CD4-positive, alpha-beta T cell treated with Interleukin-12 subunit alpha and Interleukin-12 subunit beta, for 1 hour (primary cell): ENCODE measurements around the gene NPDC1.
A peak's percentile ranks its signal among the peaks of the same experiment; 100 is the strongest.

Experiments used
- DNase-seq: peaks from one replicate; pipeline ENCODE4 v3.0.0-alpha.2; 2020

The NPDC1 gene

GRCh38 chr9:137009217-137009616 is 36.8 kb downstream of the NPDC1 start:
- no peak for DNase-seq

DNA sequence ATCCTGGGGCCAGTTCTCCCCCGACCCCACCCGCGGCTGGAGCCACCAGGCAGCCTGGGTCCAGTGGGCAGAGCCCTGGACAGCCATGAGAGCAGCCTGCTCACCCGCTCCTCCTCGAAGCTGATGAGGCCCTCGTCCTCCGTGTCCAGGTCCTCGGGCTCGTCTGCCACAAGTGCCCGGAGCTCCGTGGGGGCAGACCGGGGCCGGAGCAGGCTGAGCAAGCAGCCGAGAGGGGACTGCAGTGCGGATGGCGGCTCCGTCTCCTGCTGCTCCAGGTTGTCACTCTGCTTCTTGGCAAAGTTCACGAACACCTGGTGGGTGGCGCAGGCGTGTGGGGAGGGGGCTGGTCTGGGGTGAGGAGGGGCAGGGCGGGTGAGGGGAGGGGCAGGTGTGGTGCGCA is 37.7 kb downstream of the NPDC1 start:
- DNase-seq = no peak

DNA sequence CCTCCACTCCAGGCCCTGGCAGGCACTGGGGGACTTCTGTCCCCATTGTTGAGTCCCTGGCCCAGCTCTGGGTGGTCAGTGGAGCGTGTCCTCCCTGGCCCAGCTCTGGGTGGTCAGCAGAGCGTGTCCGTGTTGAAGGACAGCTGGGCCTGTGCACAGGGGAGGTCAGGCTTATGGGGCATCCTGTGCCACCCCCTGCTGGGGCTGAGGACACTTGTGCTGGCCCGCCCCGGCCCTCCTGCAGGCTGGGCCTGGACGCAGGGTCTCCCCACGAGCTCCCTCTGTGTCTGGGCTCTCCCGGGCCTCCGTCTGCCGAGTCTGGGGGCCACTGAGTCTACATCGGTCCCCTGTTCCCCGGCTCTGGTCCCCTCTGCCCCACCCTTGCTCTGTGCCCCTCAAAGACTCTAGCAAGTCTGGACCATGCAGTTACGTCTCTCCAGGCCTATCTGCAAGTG is 38.1 kb downstream of the NPDC1 start:
- no peak for DNase-seq

DNA sequence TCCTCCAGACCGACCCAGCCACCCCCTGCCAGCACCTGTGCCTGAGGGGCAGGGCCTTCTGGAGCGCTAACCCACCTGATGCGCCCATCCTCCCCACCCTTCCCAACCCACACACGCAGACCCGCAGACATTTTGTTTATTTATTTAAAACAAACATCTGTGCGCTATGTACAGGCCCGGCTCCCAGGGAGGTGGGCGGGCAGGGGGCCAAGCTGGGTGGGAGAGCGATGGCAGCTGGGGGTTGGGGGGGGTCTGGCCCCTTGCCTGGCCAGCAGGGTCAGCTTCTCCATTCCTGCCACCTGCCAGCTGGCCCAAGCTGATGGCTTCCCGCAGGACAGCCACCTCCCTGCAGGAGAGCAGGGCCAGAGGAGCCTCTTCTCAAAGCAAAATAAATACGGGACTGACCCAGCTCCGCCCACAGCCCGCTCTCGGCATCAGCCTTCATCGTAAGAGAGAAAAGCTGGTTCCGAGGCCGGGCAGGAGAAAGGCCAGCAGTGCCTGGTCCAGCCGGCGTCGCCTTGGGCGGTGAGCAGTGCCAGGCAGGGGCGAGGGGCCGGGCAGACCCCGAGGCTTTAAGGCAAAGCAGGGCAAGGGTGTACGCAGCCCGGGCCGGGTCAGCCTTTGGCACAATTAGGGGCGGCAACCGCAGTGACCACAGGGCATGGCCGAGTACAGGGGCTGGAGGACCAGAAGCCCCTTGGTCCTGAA is 38.7 kb downstream of the NPDC1 start:
- no peak for DNase-seq

DNA sequence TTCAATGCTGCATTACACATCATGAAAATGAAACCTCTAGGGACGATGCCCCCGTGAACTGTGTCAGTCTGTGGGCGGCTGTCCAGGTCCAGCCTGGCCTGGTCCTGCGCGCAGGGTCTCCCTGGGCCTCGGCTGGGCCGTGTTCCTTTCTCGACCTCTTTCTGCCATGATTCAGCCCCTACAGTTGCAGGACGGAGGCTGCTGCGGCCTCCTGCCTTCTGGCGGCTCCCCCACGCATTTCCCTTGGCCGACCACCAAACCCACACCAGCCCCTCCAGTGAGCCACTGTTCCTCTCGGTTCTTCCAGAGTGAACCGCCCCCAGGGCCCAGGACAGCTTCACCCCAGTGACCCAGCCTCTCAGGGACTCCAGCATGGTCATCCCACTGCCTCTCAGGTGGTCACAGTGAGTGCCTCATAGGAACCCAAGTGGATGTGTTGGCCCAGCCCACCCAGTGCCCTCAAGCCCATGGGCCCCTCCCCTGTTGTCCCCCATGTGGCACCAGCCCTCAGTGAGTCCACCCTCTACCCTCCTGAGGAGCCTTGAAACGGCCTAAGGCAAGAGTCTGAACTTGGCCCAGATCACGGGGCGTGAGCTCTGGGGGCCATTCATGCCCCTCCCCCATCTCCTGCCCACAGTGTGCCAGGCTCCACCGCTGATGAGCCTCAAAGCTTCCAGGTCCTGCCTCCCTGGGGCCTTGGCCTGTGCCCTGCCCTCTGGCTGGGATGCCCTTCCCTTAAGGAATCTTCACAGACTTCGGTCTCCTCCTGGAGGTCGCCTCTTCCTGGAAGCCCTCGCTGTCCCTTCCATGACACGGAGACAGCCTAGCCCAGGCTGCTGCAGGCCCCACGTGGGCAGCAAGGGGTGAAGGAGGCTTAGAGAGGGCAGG is 39.6 kb downstream of the NPDC1 start:
- DNase-seq = no peak

DNA sequence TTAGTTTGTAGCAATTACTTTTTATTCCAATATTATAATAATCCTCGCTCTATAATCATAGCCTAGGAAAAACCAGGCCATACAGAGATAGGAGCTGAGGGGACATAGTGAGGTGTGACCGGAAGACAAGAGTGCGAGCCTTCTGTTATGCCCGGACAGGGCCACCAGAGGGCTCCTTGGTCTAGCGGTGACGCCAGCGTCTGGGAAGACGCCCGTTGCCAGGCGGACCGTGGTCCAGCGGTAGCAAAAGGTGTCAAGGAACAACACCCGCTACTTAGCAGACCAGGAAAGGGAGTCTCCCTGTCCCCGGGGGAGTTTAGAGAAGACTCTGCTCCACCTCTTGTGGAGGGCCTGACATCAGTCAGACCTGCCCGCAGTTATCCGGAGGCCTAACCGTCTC is 41.7 kb downstream of the NPDC1 start:
- peak; percentile 26 for DNase-seq

GRCh38 chr9:137002646-137003041 is 43.3 kb downstream of the NPDC1 start:
- DNase-seq = no peak

GRCh38 chr9:137001857-137002645 is 43.9 kb downstream of the NPDC1 start:
- no peak for DNase-seq

GRCh38 chr9:137000177-137000930 is 45.6 kb downstream of the NPDC1 start:
- DNase-seq = peak; percentile 51

GRCh38 chr9:136997830-136998234 is 48.1 kb downstream of the NPDC1 start:
- peak; percentile 50 for DNase-seq

GRCh38 chr9:136997371-136997770 is 48.6 kb downstream of the NPDC1 start:
- DNase-seq = no peak

DNA sequence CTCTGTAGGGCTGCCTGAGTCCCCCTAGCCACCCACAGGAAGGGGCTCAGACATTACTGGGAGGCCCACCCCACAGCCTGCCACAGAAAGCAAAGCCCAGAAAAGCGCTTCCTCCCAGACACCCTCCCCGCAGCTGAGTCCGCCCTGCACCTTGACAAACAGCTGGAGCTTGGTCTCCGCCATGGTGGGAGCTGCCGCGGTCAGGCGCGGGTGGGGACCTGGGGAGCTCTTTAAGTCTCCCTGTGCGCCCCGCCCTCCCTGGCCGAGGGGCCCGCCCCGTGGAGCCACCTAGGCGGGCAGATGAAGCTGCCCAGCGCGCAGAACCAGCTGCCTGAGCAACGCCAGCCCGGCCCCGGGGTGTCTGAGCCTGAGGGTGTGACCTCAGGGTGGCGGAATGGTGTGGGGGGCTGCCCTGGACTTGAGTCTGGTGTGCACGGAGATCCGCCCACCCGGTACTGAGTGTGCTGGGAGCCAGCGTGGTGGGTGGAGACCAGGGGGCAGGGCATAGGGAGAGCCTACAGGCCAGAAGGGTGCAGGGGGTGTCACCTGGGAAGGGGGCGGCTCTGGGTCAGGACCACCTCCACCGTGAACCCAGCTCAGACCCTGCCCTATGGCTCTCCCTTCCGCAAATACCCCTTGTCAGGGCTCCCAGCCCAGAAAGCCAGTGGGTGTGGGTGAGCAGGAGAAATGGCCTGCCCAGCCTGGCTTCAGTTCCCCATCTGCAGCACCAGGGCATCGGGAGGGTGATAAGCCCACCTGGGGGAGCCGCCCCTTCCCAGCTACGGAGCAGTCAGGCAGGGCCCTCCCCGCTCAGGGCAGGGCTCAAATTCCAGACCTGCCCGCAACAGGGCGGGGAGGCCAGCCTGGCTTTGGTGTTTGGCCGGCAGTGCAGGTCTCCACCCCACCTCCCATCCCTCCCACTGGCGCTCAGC is 49.4 kb downstream of the NPDC1 start, which contains the start of gene CLIC3:
Gene CLIC3, minus strand, starts transcription at position 208 of the 932 bp plus-strand sequence. Its CDS starts 25 bp downstream, at position 183.
- peak; percentile 68 for DNase-seq

DNA sequence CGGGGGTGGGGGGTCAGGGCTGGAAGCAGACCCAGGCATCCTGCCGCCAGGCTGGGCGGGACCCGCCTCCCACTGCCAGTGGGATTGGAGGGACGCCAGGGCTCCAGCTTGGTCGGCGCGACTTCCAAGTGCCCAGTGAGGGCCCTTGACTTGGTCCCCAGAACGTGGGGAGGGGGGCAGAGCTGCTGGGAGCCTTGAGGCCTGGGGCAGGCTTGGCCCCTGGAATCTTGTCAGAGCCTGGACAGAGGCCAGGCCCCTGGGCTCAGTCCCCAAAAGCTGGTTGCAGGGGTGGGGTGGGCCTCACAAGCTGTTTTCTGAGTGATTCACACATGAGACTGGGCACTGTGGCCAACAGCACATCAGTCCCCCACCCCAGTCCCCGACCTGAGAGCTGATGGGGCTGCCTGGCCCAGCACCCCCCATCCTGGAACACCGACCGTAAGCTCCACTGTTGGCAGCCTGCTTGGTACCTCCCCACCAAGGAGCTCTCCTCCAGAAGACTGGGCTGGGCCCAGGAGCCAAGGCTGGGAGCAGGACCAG is 50.1 kb downstream of the NPDC1 start:
- no peak for DNase-seq

- no peak for DNase-seq
These were observed 50.6 kb downstream of the NPDC1 start for GRCh38 chr9:136995362-136995761.

- no peak for DNase-seq
These were observed 51.1 kb downstream of the NPDC1 start for GRCh38 chr9:136994888-136995230.

DNA sequence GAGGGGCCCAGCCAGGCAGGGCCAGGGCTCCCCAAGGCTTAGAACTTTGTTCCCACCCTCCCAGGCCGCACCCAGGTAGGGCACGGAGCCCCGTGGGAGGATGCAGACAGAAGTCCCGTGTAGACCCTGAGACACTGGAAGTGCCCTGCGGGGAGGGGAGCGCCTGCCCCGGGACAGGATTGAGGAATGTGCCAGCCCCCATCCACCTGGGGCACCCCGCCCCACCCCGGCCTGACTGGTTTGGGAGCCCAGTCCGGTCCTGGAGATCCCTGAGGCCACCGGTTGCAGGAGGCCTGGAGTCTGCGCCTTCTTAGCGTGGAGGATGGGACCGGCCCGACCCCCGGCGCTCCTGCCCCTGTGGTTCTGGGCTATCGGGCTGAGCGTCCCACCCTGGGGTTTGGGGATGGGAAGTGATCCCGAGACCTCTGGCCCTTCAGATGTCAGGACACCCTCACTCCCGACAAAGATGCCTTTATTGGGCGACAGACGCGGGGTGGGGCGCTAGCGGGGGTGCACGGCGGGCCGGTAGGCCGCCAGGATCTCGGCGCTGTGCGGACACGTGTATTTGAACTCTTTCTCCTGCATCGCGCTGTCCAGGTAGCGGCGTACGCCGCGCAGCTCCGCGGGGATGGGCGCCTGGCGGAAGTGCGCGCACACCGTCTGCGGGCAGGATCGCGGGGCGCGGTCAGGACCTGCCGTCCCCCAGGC is 51.6 kb downstream of the NPDC1 start:
- no peak for DNase-seq

DNA sequence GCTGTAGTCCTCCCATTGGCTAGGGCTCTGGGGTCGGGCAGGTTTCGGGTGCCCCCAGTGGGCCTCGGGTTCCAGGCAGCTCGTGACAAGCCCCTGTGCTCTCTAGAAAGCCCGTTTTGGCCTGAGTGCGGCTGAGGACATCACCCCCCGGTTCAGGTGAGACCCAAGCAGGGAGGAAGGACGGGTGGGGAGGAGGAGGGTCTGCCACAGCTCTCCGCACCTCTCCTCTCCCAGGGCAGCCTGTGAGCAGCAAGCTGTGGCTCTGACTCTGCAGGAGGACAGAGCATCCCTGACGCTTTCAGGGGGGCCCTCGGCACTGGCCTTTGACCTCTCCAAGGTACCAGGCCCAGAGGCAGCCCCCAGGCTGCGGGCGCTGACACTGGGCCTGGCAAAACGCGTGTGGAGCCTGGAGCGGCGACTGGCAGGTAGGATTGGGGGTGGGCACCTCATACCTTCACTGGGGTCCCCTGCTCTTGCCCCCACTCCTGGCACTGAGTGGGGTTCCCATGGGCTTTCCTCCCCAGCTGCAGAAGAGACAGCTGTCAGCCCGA is 53.1 kb downstream of the NPDC1 start:
- no peak for DNase-seq

GRCh38 chr9:136991993-136992818 is 53.8 kb downstream of the NPDC1 start, which contains the start of gene PAXX:
Gene PAXX (plus strand): TSS chr9:136992422. CDS start chr9:136992444, 22 bp downstream.
- peak; percentile 95 for DNase-seq
